Memory B cell (primary cell): Measurements from ENCODE around the gene RHBDF1.

Source experiments
- ATAC-seq: fragments of 150-1000 bp; cut with Tn5 transposase; 2 replicates; pipeline ENCODE4 v1.10.0; 2021; ENCODE audit warnings: low read depth, mild to moderate bottlenecking, moderate library complexity
- DNase-seq, 2 donors: peaks; one replicate each; pipeline ENCODE4 v3.0.0; 2022; ENCODE audit warnings: low spot score in 2 of 2
- H3K27ac Mint-ChIP-seq: one replicate; pipeline ENCODE4 v1.8.0; 2022; ENCODE audit warnings: mild to moderate bottlenecking, moderate library complexity, mixed read lengths
- H3K27me3 Mint-ChIP-seq: one replicate; pipeline ENCODE4 v1.8.0; 2022; ENCODE audit warnings: mixed read lengths
- H3K36me3 Mint-ChIP-seq: one replicate; pipeline ENCODE4 v1.8.0; 2022; ENCODE audit warnings: mild to moderate bottlenecking, mixed read lengths
- H3K4me1 Mint-ChIP-seq: one replicate; pipeline ENCODE4 v1.8.0; 2022; ENCODE audit warnings: mixed read lengths
- H3K4me3 Mint-ChIP-seq: one replicate; pipeline ENCODE4 v1.8.0; 2022; ENCODE audit warnings: mild to moderate bottlenecking, moderate library complexity, mixed read lengths
- H3K9me3 Mint-ChIP-seq: one replicate; pipeline ENCODE4 v1.8.0; 2022; ENCODE audit warnings: mixed read lengths

The RHBDF1 gene, protein sequence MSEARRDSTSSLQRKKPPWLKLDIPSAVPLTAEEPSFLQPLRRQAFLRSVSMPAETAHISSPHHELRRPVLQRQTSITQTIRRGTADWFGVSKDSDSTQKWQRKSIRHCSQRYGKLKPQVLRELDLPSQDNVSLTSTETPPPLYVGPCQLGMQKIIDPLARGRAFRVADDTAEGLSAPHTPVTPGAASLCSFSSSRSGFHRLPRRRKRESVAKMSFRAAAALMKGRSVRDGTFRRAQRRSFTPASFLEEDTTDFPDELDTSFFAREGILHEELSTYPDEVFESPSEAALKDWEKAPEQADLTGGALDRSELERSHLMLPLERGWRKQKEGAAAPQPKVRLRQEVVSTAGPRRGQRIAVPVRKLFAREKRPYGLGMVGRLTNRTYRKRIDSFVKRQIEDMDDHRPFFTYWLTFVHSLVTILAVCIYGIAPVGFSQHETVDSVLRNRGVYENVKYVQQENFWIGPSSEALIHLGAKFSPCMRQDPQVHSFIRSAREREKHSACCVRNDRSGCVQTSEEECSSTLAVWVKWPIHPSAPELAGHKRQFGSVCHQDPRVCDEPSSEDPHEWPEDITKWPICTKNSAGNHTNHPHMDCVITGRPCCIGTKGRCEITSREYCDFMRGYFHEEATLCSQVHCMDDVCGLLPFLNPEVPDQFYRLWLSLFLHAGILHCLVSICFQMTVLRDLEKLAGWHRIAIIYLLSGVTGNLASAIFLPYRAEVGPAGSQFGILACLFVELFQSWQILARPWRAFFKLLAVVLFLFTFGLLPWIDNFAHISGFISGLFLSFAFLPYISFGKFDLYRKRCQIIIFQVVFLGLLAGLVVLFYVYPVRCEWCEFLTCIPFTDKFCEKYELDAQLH

DNA sequence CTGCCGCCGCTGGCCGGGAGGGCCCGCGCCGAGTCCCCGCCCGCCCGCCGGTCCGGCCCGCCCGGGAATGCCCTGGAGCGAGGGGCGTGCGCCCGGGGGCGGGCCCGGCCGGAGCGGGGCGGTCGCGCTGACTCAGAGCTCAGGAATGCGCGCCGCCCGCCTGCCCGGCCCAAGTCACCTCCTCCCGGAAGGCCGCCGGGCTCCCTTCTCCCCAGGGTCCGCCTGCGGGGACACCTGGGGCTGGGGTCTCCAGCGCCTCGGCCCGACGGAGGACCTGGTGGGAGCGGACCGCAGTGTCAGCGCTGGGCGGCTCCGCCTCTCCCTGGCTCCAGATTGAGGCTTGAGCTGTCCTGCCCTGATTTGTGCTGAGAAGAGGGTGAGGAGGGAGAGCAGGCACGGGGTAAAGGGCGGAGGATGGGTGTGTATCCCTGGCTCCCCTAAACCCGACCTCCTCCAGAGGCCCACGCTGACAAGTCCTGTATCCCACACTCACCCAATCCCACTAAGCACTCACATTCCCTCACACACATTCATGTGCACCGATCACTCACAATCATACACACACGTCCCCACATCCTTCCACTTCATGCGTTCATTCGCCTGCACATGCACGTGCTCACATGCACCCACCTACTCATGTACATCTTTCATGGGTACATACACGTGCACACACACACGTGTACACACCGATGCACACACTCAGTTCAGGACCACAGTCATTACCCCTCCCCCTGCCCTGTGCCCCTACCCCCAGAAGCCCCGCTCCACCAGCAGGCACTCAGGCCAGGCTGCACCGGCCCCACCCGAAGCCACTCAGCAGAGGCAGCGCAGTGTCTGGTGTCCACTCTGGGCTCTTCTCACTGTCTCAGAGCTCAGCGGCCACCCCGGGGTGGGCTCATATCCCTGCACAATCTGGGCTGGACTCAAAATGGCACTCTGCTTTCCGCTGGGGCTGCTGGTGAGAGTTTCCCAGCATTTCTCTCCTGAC, at the start of gene RHBDF1:
TSS of gene RHBDF1 (minus strand) at position 71 of the 988 bp plus-strand sequence. CDS start 7,616 bp downstream, outside the sequence.
- H3K9me3 Mint-ChIP-seq, result no peaks in the 10 kb centered on the region
- peak; percentile 39 for ATAC-seq

DNA sequence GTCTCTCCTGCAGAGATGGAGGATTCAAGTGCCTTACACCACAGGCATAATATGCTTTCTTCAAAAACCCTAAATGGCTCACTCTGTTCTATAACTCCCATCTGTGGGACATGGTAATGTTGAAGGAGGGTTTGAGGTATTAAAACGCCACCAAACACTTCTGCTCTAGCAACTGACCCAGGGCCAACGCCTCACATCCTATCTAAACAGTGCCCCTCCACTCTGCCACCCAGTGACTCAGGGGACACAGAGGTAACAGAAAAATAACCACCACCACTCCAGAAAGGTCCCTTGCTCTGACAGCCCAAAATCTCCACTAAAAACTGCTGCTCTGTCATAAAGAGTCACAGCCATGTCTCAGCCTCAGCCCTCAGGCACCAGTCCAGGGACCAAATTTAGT, 48.3 kb upstream of the RHBDF1 start:
- peaks cover 3% of the 10 kb centered on the region for H3K36me3 Mint-ChIP-seq
- H3K27me3 Mint-ChIP-seq, result no peaks in the 10 kb centered on the region
- no peak overlapping the region for H3K27ac Mint-ChIP-seq
- H3K4me1 Mint-ChIP-seq, result peaks cover 2% of the 10 kb centered on the region
- no peaks in the 10 kb centered on the region for H3K9me3 Mint-ChIP-seq
- H3K4me3 Mint-ChIP-seq, result no peak overlapping the region
- no peak for ATAC-seq
- DNase-seq, result no peak

More for the DNA sequence above, at the start of gene RHBDF1:
- Mint-ChIP-seq H3K4me1 (peaks cover 12% of the 10 kb centered on the region), H3K36me3 (no peaks in the 10 kb centered on the region), H3K27ac (no peak within 1 kb of the TSS), H3K4me3 (peak within 1 kb of the TSS; percentile 72), H3K27me3 (peaks cover 7% of the 10 kb centered on the region)
- DNase-seq, result no peak

DNA sequence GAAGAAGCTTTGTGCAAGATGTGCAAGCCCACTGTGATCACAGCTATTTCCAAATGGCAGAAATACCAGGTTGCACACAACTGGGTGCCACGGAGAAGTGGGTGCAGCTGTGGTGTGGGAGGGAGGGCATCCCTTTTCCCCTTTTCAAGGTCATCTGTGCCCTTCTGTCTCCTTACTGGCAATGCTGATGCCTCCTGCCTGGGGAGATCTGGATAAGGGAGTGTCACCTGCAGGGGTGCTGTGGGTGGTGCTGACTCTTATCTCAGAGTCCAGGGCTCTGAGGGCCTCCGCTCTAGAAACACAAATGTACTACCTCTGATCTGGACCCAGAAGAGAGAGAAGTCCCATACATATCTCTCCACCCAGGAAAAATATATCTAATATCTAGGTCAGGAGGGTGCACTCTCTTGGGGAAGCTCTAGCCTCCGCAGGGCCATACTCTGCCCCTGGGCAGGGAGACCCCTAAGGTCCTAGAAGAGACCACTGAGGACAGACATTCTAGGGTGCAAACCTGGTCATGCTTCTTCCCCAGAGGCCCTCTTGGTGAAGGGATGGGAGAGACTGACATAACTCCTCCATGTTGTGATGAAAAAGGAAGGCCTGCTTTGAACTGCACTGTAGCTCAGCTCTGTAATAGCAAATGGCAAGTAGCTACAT, 47.5 kb upstream of the RHBDF1 start:
- Mint-ChIP-seq H3K9me3 (no peaks in the 10 kb centered on the region), H3K4me1 (peaks cover 2% of the 10 kb centered on the region), H3K27ac (no peak overlapping the region), H3K36me3 (peaks cover 3% of the 10 kb centered on the region), H3K4me3 (no peak overlapping the region), H3K27me3 (no peaks in the 10 kb centered on the region)
- no peak for DNase-seq
- no peak for ATAC-seq

- ATAC-seq, result no peak
- Mint-ChIP-seq H3K36me3 (peaks cover 5% of the 10 kb centered on the region), H3K27ac (no peak overlapping the region), H3K9me3 (no peaks in the 10 kb centered on the region), H3K4me1 (peaks cover 2% of the 10 kb centered on the region), H3K4me3 (no peak overlapping the region), H3K27me3 (no peaks in the 10 kb centered on the region)
- no peak for DNase-seq
Measured at GRCh38 chr16:119295-119694, 46.9 kb upstream of the RHBDF1 start.

- Mint-ChIP-seq H3K27ac (no peak overlapping the region), H3K9me3 (no peaks in the 10 kb centered on the region), H3K36me3 (peaks cover 6% of the 10 kb centered on the region), H3K4me3 (no peak overlapping the region), H3K27me3 (no peaks in the 10 kb centered on the region), H3K4me1 (peaks cover 2% of the 10 kb centered on the region)
- ATAC-seq (no peak), DNase-seq (no peak)
Measured at GRCh38 chr16:118857-119256, 46.4 kb upstream of the RHBDF1 start.

GRCh38 chr16:117379-118365, 45.2 kb upstream of the RHBDF1 start:
- peak; percentile 90 for ATAC-seq
- Mint-ChIP-seq H3K4me3 (no peak overlapping the region), H3K36me3 (peaks cover 8% of the 10 kb centered on the region), H3K27me3 (no peaks in the 10 kb centered on the region), H3K9me3 (no peaks in the 10 kb centered on the region), H3K4me1 (peaks cover 2% of the 10 kb centered on the region), H3K27ac (no peak overlapping the region)
- peak; percentile 65 to 71 for DNase-seq

GRCh38 chr16:116015-116414, 43.6 kb upstream of the RHBDF1 start:
- H3K9me3 Mint-ChIP-seq, result no peaks in the 10 kb centered on the region
- H3K27me3 Mint-ChIP-seq, result no peaks in the 10 kb centered on the region
- peaks cover 10% of the 10 kb centered on the region for H3K36me3 Mint-ChIP-seq
- no peak overlapping the region for H3K4me3 Mint-ChIP-seq
- DNase-seq, result no peak
- ATAC-seq, result no peak
- H3K4me1 Mint-ChIP-seq, result peaks cover 2% of the 10 kb centered on the region
- no peak overlapping the region for H3K27ac Mint-ChIP-seq

GRCh38 chr16:114327-114726, 41.9 kb upstream of the RHBDF1 start:
- H3K27ac Mint-ChIP-seq, result no peak overlapping the region
- H3K4me3 Mint-ChIP-seq, result no peak overlapping the region
- peaks cover 10% of the 10 kb centered on the region for H3K36me3 Mint-ChIP-seq

DNA sequence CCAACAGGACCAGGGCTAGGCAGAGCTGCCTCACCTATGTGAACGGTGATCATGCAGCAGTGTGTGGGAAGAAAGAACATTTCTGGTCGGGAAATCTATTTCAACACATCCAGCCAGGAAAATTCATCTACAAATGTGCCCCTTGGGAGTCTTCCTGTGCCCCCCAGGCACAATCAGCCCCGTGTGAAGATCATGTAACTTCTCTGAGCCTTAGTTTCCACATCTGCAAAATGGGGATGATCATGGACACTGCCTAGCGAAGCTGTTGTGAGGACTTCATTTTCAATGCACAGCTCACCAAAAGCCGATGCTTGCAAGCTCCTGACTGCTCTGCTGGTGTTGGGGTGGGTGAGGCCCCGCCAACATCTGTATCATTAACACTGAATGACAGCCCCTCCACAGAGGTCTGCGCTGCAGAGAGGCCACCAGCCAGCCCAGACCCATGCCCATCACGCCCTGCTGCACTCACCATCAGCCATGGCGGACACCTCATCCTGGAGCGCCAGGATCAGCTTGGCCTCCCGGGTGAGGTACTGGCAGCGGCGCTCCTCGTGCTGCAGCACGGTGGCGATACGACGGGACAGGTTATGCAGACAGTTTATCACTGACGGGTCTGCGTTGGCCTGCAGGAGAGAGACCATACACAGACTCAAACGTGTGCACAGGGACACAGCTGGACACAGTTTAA, 39.9 kb upstream of the RHBDF1 start:
- Mint-ChIP-seq H3K4me1 (no peaks in the 10 kb centered on the region), H3K27ac (no peak overlapping the region), H3K27me3 (no peaks in the 10 kb centered on the region), H3K4me3 (no peak overlapping the region), H3K36me3 (peaks cover 10% of the 10 kb centered on the region), H3K9me3 (no peaks in the 10 kb centered on the region)
- ATAC-seq, result no peak
- DNase-seq, result no peak

More at GRCh38 chr16:114327-114726, 41.9 kb upstream of the RHBDF1 start:
- H3K9me3 Mint-ChIP-seq, result no peaks in the 10 kb centered on the region
- no peak for ATAC-seq
- DNase-seq, result no peak
- peaks cover 2% of the 10 kb centered on the region for H3K4me1 Mint-ChIP-seq
- H3K27me3 Mint-ChIP-seq, result no peaks in the 10 kb centered on the region

DNA sequence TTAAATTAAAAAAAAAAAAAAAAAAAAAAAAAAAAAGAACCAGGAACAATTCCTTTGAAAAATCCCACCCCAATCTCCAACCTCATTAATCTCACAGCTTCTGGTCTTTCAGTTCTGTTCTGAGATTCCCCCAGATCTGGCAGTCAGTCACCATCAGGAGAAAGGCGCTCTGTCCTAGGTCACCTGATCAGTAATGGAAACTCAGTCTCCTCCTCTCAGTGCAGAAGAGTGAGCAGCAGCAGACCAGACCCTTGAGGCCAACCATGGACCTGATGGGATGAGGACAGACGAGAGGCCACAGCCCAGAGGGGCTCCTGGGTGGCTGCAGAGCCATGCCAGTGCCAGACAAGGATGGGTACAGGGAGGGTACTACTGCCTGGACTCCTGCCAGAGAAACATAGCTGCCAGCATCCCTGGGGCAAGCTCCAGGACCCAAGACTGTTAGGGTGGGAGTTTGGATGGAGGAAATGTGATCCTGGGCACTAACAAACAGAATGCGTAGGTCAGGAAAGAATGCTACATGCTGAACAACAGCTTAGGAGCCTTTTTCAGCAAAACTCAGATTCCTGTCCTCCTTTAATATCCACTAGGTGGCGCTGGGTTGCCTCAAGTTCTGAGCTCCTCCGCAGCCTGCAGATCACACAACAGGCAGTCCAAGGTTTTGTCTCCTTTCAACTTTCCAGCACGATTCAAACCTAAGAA, 34.3 kb upstream of the RHBDF1 start:
- peaks cover 6% of the 10 kb centered on the region for H3K36me3 Mint-ChIP-seq
- H3K27ac Mint-ChIP-seq, result no peak overlapping the region
- peaks cover 5% of the 10 kb centered on the region for H3K4me1 Mint-ChIP-seq
- no peaks in the 10 kb centered on the region for H3K9me3 Mint-ChIP-seq
- H3K27me3 Mint-ChIP-seq, result no peaks in the 10 kb centered on the region
- no peak overlapping the region for H3K4me3 Mint-ChIP-seq
- DNase-seq (peak; percentile 48 to 55), ATAC-seq (peak; percentile 79)

DNA sequence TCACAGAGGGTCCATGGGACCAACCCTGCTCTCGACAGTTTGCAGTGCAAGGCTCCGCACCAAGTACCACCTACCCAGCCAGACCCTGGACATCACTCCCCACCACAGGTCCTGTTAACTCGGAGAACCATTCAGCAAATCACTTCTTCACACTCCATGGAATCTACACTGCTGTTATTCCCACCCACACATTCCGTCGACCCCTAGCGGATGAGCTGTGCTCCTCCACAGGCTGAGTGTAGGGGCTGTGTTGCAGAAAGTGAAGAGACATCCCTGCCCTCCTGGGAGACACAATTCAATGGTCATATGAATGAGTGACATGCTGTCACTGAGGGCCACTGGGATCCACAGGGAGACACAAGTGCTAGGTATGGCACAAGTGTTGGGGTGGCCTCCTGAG, 33.1 kb upstream of the RHBDF1 start:
- peaks cover 5% of the 10 kb centered on the region for H3K4me1 Mint-ChIP-seq
- no peak for ATAC-seq
- H3K4me3 Mint-ChIP-seq, result no peak overlapping the region
- DNase-seq, result no peak
- H3K27me3 Mint-ChIP-seq, result no peaks in the 10 kb centered on the region
- H3K36me3 Mint-ChIP-seq, result peaks cover 4% of the 10 kb centered on the region
- no peaks in the 10 kb centered on the region for H3K9me3 Mint-ChIP-seq
- H3K27ac Mint-ChIP-seq, result no peak overlapping the region
